Lower lobe of right lung (tissue), 2 donors: Measurements from ENCODE around the gene CCDC170. TPM values are rescaled to one million over a fixed set of nuclear protein-coding genes. Genes with fewer than 3 reads are reported as not detected.

ENCODE experiments used
- ATAC-seq, 2 donors: fragments of 200-7000 bp; cut with Tn5 transposase; one replicate each; pipeline ENCODE4 v1.9.1; 2020 to 2022; ENCODE audit warnings: mild to moderate bottlenecking in 2 of 2, moderate library complexity in 2 of 2
- DNase-seq: peaks from one replicate; pipeline ENCODE4 v3.0.0-alpha.2; 2020
- H3K27ac ChIP-seq: fragments of 200-600 bp; one replicate; pipeline ENCODE4 v1.8.0; 2022
- H3K27me3 ChIP-seq: fragments of 200-600 bp; one replicate; pipeline ENCODE4 v1.8.0; 2022; ENCODE audit warnings: low read depth
- H3K36me3 ChIP-seq: fragments of 200-600 bp; one replicate; pipeline ENCODE4 v1.8.0; 2022; ENCODE audit warnings: mild to moderate bottlenecking
- H3K4me1 ChIP-seq: fragments of 200-600 bp; one replicate; pipeline ENCODE4 v1.8.0; 2022
- H3K4me3 ChIP-seq: fragments of 200-600 bp; one replicate; pipeline ENCODE4 v1.8.0; 2022; ENCODE audit warnings: mild to moderate bottlenecking
- H3K9me3 ChIP-seq: fragments of 200-600 bp; one replicate; pipeline ENCODE4 v1.8.0; 2022
- intact Hi-C: fragments of 100-400 bp; cut with DNase I; formaldehyde crosslinking; loops from one replicate; pipeline ENCODE4 v1.11.0; 2022
- total RNA-seq: library from RNA; stranded (reverse); fragmentation: NEBNext Ultra II Directional; extraction: Animal tissue kit (Norgen Biotek cat#: 25700); gene quantifications from one replicate; pipeline ENCODE4 v1.2.1, GENCODE V29; 2021
- TF ChIP-seq, protein P1 (sequence below): fragments of 200-600 bp; IDR thresholded peaks from one replicate; pipeline ENCODE4 v1.8.0; 2022; ENCODE audit warnings: antibody characterized with exemption, mild to moderate bottlenecking
- donor health status: DM: no; HTN: yes; CAD: no; lungs with severe emphysema.

Gene CCDC170
- total RNA-seq, 1 donor from 2014 or later = 5.4 TPM

DNA sequence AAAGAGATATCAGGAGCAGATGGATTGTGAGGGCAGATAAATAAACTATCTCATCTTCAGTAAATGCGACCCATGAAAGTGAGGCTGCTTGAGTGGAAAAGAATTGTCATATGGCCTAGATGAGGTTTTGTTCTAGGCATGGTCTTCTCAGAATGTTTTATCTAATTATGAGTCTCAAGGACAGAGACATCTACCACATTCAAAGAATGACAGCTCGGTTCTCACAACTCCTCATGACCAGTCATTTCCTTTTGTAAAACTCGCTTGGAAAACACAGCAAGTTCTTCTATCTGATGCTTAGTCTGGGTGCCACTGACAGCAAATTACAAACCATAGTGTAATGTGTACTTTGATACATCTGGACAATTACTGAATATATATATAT lies 140.5 kb downstream of the CCDC170 start:
- no peaks in the 10 kb centered on the region for H3K4me1 ChIP-seq
- H3K36me3 ChIP-seq = no peaks in the 10 kb centered on the region
- ATAC-seq = no peak
- H3K9me3 ChIP-seq = no peaks in the 10 kb centered on the region
- no peak overlapping the region for H3K4me3 ChIP-seq
- no peaks in the 10 kb centered on the region for H3K27me3 ChIP-seq
- intact Hi-C loops = no loop called here
- no peak for DNase-seq
- H3K27ac ChIP-seq = no peak overlapping the region
- TF ChIP-seq, protein P1, sequence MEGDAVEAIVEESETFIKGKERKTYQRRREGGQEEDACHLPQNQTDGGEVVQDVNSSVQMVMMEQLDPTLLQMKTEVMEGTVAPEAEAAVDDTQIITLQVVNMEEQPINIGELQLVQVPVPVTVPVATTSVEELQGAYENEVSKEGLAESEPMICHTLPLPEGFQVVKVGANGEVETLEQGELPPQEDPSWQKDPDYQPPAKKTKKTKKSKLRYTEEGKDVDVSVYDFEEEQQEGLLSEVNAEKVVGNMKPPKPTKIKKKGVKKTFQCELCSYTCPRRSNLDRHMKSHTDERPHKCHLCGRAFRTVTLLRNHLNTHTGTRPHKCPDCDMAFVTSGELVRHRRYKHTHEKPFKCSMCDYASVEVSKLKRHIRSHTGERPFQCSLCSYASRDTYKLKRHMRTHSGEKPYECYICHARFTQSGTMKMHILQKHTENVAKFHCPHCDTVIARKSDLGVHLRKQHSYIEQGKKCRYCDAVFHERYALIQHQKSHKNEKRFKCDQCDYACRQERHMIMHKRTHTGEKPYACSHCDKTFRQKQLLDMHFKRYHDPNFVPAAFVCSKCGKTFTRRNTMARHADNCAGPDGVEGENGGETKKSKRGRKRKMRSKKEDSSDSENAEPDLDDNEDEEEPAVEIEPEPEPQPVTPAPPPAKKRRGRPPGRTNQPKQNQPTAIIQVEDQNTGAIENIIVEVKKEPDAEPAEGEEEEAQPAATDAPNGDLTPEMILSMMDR = no peak

DNA sequence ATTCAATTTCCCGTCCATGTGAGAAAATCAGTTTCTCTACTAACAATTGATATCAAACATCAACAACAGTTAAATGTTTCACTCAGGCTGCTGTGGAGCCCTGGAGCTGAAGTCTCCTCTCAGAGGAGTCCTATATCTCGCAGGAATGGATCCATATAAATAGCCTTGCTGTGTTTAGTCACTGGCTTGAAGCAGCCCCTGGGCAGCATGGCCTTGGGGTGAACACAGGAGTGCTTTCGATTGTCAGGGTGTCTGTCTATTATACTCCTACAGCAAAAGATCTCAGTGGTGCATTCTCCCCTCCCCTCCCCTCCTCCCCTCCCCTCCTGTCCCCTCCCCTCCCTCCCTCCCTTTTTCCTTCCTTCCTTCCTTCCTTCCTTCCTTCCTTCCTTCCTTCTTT lies 141.9 kb downstream of the CCDC170 start:
- no peak for DNase-seq
- no peak overlapping the region for H3K4me3 ChIP-seq
- H3K9me3 ChIP-seq = no peaks in the 10 kb centered on the region
- no peaks in the 10 kb centered on the region for H3K27me3 ChIP-seq
- TF ChIP-seq, protein P1 = no peak
- no peaks in the 10 kb centered on the region for H3K36me3 ChIP-seq
- intact Hi-C loops = no loop called here
- H3K4me1 ChIP-seq = no peaks in the 10 kb centered on the region
- H3K27ac ChIP-seq = no peak overlapping the region
- ATAC-seq = no peak

DNA sequence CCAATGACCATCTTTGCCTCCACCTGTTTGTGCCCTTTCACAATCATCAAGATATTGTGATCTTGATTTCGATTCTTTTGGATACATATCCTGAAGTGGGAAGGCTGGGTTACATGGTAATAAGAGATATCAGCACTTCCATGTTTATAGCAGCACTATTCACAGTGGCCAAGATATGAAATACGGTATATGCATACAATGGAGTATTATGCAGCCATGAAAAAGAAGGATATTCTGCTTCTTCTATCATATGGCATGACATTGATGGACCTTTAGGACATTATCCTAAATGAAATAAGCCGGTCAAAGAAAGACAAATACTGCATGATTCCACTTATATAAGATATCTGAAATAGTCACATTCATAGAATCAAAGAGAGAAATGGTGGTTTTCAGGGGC lies 144.0 kb downstream of the CCDC170 start:
- no peak for ATAC-seq
- TF ChIP-seq, protein P1 = no peak
- Histone ChIP-seq H3K36me3 (no peaks in the 10 kb centered on the region), H3K27ac (no peak overlapping the region), H3K27me3 (no peaks in the 10 kb centered on the region), H3K9me3 (no peaks in the 10 kb centered on the region), H3K4me1 (no peaks in the 10 kb centered on the region), H3K4me3 (no peak overlapping the region)
- intact Hi-C loops = no loop called here
- no peak for DNase-seq

DNA sequence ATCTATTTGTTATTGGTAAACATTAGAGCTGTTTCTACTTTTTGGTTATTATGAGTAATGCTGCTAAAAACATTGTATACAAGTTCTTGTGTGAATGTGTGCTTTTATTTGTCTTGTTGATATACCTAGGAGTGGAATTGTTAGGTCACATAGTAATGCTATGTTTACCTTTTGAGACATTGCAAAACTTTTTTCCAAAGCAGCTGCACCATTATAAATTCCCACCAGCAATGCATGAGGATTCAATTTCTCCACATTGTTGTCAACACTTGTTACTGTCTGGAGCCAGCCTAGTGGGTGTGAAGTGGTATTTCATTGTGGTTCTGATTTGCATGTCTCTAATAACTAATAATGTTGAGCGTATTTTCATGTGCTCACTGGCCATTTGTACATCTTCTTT lies 145.9 kb downstream of the CCDC170 start:
- Histone ChIP-seq H3K4me3 (no peak overlapping the region), H3K9me3 (no peaks in the 10 kb centered on the region), H3K4me1 (no peaks in the 10 kb centered on the region), H3K27me3 (no peaks in the 10 kb centered on the region), H3K36me3 (no peaks in the 10 kb centered on the region), H3K27ac (no peak overlapping the region)
- intact Hi-C loops = no loop called here
- DNase-seq = no peak
- ATAC-seq = no peak
- TF ChIP-seq, protein P1 = no peak

DNA sequence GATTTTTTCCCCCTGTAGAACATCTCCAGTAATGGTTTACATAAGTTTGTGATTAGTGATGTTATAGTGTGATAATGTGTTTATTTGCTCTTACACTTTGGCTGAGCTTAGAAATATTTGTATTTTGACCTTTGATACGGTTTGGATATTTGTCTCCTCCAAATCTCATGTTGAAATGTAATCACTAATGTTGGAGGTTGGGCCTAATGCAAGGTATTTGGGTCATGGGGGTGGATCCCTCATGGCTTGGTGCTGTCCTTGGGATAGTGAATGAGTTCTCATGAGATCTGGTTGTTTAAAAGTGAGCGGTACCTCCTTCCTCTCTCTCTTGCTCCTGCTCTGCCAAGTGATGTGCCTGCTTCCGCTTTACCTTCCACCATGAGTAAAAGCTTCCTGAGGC lies 147.2 kb downstream of the CCDC170 start:
- H3K4me3 ChIP-seq = no peak overlapping the region
- H3K4me1 ChIP-seq = no peaks in the 10 kb centered on the region
- TF ChIP-seq, protein P1 = no peak
- H3K9me3 ChIP-seq = no peaks in the 10 kb centered on the region
- DNase-seq (no peak), ATAC-seq (no peak)
- intact Hi-C loops = no loop called here
- H3K27ac ChIP-seq = no peak overlapping the region
- H3K27me3 ChIP-seq = no peaks in the 10 kb centered on the region
- H3K36me3 ChIP-seq = no peaks in the 10 kb centered on the region
